HG03558 (cell line): Measurements from ENCODE around the gene RNF166.
A peak's percentile ranks its signal among the peaks of the same experiment; 100 is the strongest.
"Not testable (repeated sequence)": the region's sequence is repeated elsewhere in the genome, so short reads cannot be mapped to it uniquely, and the experiment has no call there.

Source experiments
- ATAC-seq: cut with Tn5 transposase; IDR thresholded peaks from one replicate; pipeline ENCODE4 v1.9.1; 2021; ENCODE audit warnings: moderate number of reproducible peaks; ENCODE audit not compliant: unreplicated experiment; ENCODE audit errors: extremely low read depth

RNF166 gene

DNA sequence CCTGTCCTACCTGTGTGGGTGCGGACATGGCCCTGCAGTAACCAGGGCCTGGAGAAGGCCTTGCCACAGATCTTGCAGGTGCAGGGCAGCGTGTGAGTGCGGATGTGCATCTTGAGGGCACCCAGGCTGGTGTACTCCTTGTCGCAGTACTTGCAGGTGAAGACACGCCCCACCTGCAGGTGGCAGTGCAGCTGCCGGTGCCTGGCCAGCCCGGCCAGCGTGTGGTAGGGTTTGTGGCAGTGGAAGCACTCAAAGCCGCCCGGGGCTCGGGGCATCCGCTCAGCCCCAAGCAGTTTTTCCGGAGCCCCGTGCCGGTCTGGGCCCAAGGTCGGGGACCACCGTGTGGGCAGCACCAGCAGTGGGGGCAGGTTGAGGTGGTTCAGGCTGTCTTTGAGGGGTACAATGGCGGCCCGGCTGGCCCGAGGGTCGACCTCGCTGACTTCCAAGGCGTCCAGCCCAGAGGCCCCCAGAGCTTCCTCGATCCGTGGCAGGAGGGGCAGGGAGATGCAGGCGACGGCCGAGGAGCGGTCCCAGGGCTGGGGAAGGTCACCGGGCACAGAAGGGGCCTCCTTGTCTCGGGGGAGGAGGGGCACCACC lies 25.0 kb downstream of the RNF166 start:
- ATAC-seq: no peak

DNA sequence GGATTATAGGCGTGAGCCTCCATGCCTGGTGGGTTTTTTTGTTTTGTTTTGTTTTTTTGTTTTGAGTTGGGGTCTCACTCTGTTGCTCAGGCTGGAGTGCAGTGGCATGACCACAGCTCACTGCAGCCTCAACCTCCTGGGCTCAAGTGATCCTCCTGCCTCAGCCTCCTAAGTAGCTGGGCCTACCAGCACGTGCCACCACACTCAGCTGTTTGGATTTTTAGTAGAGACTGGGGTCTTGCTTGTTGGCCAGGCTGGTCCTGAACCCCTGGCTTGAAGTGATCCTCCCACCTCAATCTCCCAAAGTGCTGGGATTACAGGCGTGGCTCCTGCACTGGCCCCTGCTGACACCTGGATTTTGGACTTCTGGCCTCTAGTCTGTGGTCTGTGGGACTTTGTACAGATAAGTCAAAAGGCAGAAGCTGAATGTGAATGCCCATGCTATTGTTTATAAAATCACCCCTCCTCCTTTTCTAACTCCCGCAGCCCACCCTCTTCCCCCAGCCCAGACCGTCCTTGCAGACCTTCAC lies 25.6 kb downstream of the RNF166 start:
- ATAC-seq: no peak

- ATAC-seq: no peak
Observed at GRCh38 chr16:88678224-88678979, 27.8 kb downstream of the RNF166 start.

DNA sequence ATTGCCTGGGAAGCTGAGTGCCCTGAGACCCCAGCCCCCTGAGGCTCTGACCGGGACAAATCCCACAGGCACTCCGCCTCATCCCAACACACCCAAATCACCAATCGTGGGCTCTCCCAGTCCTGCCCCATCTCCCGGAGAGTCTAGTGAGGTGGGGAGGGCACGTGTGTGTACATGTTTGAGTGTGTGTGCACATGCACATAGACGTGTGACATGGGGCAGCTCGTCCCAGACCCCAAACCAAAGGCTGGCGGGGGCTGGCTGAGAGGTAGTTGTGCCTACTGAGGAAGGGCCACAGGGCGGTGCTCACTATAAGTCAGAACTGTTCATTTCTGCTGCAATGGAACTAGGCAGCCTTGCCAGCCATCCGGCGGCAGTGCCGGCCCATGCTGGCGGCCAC lies 28.5 kb downstream of the RNF166 start:
- ATAC-seq: no peak

DNA sequence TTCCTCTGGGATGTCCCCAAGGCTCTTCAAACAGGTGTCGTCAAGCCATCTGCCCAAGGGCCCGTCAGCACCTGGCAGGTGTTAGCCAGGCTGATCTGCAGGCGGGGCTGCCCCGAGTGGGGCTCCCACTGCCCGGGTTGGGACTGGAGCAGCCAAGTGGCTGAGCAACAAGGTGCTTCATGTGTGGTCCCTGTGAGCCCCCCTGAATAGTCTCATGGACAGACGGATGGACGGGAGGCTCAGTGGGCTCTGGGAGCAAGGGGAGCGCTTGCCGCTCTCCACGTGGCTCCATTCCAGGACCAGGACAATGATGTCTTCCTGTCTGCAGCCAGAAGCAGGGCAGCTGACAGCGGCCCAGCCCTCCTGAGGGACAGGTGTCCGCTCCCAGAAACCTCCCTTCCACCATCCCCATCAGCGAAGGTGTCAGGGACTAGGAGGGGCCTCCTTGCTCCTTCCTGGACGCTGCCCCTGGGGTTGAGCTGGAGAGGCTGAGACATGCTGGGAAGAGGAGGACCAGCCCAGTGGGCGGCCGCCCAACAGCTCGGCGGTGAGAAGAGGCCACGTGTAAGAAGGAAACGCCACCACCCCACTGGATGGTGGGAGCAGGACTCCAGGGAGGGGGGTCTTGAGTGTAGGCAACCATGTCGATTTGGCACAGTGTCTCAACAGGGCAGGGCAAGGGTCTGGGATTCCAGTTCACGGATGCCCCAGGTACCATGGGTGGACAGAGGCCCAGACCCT lies 29.5 kb downstream of the RNF166 start:
- no peak for ATAC-seq

- ATAC-seq: no peak
Observed at GRCh38 chr16:88673716-88674379, 32.4 kb downstream of the RNF166 start.

- no peak for ATAC-seq
Observed at GRCh38 chr16:88672776-88673175, 33.4 kb downstream of the RNF166 start.

DNA sequence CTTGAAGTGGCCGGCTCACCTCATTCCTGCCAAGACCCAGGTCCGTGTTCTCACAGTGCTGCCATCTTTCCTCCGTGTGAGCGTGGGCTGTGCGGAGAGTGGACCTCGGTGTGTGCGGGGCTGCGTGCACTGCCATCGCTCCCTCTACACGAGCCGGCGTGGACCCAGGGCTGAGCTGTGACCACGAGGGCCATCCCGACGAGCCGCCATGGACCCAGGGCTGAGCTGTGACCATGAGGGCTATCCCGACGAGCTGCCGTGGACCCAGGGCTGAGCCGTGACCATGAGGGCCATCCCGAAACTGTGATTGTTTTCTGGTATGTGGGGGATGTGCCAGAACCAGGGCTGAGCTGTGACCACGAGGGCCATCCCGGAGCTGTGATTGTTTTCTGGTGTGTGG lies 34.4 kb downstream of the RNF166 start:
- no peak for ATAC-seq

DNA sequence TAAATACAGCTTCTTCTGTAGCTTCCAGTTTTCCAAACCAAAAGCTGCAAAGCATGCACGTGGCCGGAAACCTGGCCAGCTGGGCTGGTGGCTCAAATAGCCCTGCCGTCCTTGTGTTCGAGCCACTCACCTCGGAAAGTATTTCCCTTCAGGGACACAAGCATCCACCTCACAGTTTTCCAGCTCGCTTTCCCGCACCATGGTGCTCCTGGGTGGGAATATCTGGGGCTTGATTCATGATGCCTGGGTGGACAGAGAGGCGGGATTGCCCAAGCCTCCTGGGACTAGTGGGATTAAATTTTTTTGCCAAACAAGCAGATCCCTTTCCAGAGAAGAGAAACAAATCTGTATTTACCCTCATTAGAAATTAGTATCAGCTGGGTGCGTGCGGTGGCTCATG lies 36.2 kb downstream of the RNF166 start:
- no peak for ATAC-seq

DNA sequence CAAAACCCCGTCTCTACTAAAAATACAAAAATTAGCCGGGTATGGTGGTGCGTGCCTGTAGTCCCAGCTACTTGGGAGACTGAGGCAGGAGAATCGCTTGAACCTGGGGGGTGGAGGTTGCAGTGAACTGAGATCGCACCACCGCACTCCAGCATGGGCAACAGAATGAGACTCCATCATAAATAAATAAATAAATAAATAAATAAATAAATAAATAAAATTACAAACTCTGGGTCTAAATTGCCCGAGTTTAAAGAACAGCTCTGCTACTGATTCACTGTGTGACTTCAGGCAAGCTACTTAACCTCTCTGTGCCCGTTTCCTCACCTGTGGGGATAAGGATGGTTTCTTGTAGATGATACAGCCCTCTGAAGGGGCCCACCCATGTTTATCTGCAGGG lies 36.7 kb downstream of the RNF166 start:
- ATAC-seq: not testable (repeated sequence)

DNA sequence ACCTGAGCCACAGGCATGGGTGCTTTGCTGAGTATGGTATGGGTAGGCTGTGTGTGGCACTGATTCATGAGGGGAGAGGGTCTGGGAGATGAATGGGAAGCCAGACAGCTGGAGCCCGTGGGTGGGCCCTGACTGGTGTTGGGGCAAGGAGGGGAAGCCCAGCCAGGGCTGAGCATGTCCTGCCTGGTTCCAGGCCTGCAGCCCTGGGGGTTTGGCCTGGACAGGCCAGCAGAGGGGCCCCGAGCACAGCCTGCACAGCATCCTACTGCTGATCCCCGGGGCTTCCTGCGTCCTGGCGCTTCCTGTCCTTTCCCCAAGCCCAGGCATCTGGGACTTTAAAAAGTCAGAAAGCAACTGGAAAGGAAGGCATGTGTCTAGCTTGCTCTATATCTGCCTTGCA lies 38.7 kb downstream of the RNF166 start:
- ATAC-seq: no peak

DNA sequence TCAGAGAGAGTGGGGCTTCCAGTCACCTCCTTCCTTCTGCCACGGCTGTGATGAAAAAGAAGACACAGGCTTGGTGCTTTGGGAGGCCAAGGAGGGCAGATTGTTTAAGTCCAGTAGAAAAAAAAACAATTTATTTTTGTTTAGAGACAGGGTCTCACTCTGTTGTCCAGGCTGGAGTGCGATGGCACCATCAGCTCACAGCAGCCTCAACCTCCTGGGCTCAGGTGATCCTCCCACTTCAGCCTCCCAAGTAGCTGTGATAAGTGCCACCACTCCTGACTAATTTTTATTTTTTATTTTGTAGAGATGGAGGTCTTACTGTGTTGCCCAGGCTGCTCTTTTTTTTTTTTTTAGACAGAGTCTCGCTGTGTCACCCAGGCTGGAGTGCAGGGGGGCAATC lies 40.6 kb downstream of the RNF166 start:
- no peak for ATAC-seq

DNA sequence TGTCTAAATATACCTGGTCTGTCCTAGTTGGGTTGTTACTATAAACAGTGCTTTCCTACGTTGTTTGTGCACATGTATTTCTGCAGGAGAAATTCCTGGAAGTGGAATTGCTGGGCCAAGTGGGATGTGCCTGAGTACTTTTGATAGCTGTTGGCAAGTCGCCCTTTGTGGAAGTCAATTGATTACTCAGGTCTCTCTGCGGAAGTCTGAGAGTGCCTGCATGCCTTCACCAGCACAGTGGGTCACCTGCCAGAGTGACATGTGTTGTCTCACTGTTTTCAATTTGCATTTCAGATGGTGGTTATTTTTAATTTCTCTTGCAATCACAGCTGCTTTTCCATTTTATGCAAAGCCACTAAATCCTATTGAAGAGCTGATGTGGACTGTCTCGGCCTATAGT lies 41.1 kb downstream of the RNF166 start:
- no peak for ATAC-seq

DNA sequence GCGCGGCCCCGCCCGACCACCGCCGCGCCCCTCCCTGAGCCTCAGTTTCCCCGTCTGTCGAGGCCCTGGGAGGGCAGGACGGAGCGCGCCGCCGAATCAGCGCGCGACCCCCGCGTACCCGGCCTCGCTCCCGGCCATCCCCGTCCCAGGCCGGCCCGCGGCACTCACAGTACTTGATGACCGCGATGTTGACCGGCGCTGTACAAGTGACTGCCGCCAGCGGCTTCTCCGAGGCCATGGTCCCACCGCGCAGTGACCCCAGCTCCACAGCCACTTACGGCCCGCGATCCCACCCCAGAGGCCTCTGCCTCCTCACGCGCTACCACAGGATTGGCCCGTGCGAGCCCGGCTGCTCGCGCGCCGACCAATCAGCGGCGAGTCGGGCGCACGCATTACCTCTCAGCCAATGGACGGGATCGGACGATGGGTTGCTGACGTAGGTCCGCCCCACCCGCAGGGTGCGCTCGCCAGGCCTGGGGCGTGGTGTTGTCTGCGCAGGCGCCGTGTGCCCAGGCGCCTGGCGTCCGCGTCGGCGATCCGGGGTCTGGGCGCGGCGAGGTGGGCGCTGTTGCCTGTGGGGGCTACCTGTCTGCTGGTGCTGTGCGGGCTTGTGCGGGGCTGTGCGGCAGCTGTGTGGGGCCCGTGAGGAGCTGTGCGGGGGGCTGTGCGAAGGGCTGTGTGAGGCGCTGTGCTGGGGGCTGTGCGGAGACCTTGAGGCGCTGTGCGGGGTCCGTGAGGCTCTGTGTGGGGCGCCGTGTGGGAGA lies 43.2 kb downstream of the RNF166 start, which contains the start of gene MVD:
MVD (minus strand) TSS at position 249 of the 764 bp plus-strand sequence; CDS start at position 238, 11 bp downstream.
- ATAC-seq: peak; percentile 90

GRCh38 chr16:88662222-88662842 lies 43.9 kb downstream of the RNF166 start:
- no peak for ATAC-seq

DNA sequence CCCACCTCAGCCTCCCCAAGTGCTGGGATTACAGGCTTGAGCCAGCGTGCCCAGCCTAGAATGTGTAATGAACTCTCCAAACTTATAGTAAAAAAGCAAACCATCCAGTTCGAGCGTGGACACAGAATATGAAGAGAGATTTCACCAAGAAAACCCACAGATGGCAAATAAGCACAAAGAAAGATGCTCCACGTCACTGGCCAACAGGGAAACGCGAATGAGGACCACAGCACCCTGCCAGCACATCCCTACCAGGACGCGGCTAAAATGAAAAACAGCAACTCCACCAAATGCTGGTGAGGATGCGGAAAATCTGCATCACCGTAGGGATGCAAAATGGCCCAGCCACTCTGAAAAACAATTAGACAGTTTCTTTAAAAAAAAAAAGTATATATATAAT lies 44.7 kb downstream of the RNF166 start:
- no peak for ATAC-seq

- ATAC-seq: no peak
Observed at GRCh38 chr16:88659160-88659559, 47.0 kb downstream of the RNF166 start.

GRCh38 chr16:88658714-88659113 lies 47.5 kb downstream of the RNF166 start:
- ATAC-seq: no peak

- ATAC-seq: no peak
Observed at GRCh38 chr16:88657371-88657770, 48.8 kb downstream of the RNF166 start.
